ENCODE results near the gene DSG3. TPM values are rescaled to one million over a fixed set of nuclear protein-coding genes. Genes with fewer than 3 reads are reported as not detected.
"Not testable (repeated sequence)": the region's sequence is repeated elsewhere in the genome, so short reads cannot be mapped to it uniquely, and the experiment has no call there.

Gene DSG3
- total RNA-seq, 4 donors from 2014 or later: 513 to 856 (median 737) TPM

DNA sequence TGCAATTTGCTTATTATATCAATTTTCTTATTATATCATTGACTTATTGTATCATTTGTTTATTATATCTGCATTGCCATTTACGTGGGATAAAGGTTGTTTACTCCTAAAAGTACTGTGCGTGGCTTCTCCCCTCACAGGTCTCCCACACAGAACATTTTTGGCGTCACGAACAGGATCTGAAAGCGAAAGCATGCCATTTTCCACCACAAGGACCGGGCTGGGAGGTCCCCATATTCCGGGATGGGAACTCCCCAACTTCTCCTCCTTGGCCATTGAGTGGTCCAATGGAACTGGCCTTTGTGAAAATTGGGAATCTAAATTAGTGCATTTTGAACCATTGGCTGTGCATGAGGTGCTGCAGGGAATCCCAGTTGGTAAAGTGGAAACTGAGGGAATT lies 45.6 kb downstream of the DSG3 start:
- peaks cover 4 to 69% (median 9%) of the 10 kb centered on the region in 3 donors for H3K4me1 ChIP-seq
- H3K27ac ChIP-seq: no peak overlapping the region
- H3K27me3 ChIP-seq: peaks cover 0 to 15% (median 0%) of the 10 kb centered on the region in 4 donors

DNA sequence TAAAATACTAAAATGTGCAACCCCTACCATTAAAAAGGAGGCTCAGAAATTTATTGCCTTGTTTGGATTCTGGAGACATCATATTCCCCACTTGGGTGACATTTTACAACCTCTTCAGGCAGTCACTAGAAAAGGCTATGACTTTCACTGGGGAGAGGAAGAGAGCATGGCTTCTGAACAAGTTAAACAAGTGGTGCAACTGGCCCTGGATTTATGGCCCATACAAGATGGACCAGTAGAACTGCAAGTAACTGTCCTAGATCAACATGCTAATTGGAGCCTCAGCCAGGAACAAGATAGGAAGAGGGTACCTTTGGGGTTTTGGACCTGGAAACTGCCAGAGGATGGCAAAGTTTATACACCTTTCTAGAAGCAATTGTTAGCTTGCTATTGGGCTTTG lies 46.4 kb downstream of the DSG3 start:
- Histone ChIP-seq H3K4me1 (peaks cover 7 to 69% (median 10%) of the 10 kb centered on the region in 3 donors), H3K4me3 (no peak overlapping the region), H3K27me3 (peaks cover 0 to 23% (median 0%) of the 10 kb centered on the region in 4 donors), H3K27ac (no peak overlapping the region), H3K36me3 (no peaks in the 10 kb centered on the region), H3K9me3 (no peaks in the 10 kb centered on the region)
- TF ChIP-seq, protein P1, sequence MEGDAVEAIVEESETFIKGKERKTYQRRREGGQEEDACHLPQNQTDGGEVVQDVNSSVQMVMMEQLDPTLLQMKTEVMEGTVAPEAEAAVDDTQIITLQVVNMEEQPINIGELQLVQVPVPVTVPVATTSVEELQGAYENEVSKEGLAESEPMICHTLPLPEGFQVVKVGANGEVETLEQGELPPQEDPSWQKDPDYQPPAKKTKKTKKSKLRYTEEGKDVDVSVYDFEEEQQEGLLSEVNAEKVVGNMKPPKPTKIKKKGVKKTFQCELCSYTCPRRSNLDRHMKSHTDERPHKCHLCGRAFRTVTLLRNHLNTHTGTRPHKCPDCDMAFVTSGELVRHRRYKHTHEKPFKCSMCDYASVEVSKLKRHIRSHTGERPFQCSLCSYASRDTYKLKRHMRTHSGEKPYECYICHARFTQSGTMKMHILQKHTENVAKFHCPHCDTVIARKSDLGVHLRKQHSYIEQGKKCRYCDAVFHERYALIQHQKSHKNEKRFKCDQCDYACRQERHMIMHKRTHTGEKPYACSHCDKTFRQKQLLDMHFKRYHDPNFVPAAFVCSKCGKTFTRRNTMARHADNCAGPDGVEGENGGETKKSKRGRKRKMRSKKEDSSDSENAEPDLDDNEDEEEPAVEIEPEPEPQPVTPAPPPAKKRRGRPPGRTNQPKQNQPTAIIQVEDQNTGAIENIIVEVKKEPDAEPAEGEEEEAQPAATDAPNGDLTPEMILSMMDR (IDR thresholded peaks at IDR 0.05): no peak
- no peak for TF ChIP-seq POLR2A (IDR thresholded peaks at IDR 0.05)
- DNase-seq: no peak
- intact Hi-C loops (cut with DNase I): no loop called here

More for the DNA sequence above, 45.6 kb downstream of the DSG3 start:
- intact Hi-C loops (cut with DNase I): no loop called here
- Histone ChIP-seq H3K9me3 (no peaks in the 10 kb centered on the region), H3K4me3 (no peak overlapping the region), H3K36me3 (no peaks in the 10 kb centered on the region)
- no peak for TF ChIP-seq POLR2A (IDR thresholded peaks at IDR 0.05)
- TF ChIP-seq, protein P1 (IDR thresholded peaks at IDR 0.05): peak in 1 of 6 experiments; percentile 6
- WGBS, 2 donors: 64 to 89% methylated on average over 5 to 7 of the region's 7 CpGs
- DNase-seq: no peak

DNA sequence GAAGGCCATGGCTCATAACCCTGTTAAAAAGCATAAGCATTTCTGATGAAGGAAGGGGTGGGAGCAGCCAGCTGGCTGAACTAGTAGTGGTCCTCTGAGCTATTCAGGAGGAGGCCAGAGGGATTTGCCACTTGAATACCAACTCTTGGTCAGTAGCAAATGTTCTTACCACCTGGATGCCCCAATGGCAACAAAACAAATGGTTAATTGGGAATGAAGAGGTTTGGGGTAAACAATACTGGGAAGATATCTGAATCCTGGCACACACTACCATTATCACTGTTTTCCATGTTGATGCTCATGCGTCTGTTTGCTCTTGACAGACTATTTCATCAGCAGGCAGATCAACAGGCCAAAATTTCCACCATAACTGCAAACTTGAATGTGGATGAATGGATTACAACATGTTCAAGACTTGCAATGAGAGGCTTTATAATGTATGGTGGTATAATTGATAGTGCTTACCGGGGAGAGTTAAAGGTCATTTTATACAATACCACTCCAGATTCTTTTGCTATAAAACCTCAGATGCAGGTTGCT lies 47.2 kb downstream of the DSG3 start:
- H3K36me3 ChIP-seq; H3K4me3 ChIP-seq; H3K9me3 ChIP-seq; intact Hi-C loops (cut with DNase I); H3K27ac ChIP-seq; DNase-seq: not testable (repeated sequence)
- peaks cover 0 to 24% (median 0%) of the 10 kb centered on the region in 4 donors for H3K27me3 ChIP-seq
- WGBS, 2 donors: 53 to 68% methylated on average over 2 of the region's 2 CpGs
- H3K4me1 ChIP-seq: peaks cover 7 to 69% (median 10%) of the 10 kb centered on the region in 3 donors

DNA sequence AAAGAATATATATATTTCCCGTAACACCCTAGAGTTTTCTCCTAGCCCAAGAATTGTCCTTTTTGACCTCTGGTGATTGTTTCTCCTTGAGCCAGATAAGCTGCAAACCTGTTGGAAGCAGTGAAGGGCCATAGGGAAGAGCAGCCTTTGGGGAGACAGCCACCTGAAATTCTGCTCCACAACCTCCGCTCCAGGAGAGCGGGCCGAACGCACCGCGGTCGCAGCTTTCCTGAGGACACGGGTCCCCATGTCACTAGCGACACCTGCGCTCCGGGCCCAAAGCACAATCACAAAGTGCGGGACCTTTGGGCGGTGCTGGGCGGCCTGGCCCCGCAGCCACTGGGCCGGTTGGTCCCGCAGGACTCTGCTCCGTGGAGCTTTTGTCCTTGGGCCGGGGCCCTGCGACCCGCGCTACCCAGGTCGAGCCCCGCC lies 49.9 kb downstream of the DSG3 start:
- H3K4me3 ChIP-seq: peak overlapping the region; percentile 22 to 71 (median 48)
- H3K36me3 ChIP-seq: no peaks in the 10 kb centered on the region
- intact Hi-C loops (cut with DNase I): no loop called here
- no peak for DNase-seq
- H3K4me1 ChIP-seq: peaks cover 10 to 66% (median 12%) of the 10 kb centered on the region in 3 donors
- no peak for TF ChIP-seq POLR2A (IDR thresholded peaks at IDR 0.05)
- TF ChIP-seq, protein P1 (IDR thresholded peaks at IDR 0.05): no peak
- peaks cover 0 to 24% (median 0%) of the 10 kb centered on the region in 4 donors for H3K27me3 ChIP-seq
- WGBS, 2 donors: 49 to 80% methylated on average over 1 to 5 of the region's 25 CpGs
- H3K9me3 ChIP-seq: no peaks in the 10 kb centered on the region
- peak overlapping the region; percentile 84 to 88 (median 87) for H3K27ac ChIP-seq

DNA sequence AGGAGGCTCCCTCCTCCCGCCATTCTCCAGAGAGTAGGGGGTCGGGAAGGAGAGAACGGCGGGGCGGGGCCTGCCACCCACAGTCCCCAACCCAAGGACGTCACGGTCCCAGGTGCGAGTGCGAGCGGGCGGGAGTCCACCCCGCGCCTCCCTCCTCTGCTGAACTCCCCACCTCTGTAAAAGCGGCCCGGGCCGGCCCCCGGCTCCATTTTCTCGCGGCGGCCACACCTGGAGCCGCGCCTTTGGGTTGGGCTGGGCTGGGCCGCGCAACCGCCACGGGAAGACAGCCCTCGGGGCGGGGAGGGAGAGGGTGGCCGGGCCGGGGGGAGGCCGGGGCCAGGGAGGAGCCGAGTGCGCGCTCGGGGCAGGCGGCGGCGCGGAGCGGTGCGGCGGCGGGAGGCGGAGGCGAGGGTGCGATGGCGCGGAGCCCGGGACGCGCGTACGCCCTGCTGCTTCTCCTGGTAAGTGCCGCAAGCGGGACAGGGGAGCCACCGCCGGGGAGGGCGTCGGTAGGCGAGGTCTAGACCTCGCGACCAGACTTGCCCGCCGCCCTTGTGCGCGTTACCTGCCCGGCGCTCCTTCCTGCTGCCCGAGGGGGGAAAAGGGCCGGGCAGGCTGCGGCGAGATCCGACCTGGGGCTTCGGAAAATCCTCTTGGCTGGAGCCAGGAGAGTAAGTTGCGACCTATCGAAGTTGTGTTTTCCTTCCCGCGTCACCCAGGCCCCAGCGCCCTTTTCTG lies 50.5 kb downstream of the DSG3 start, which contains the start of gene DSG2:
Gene DSG2, plus strand, starts transcription at position 342 of the 738 bp plus-strand sequence. Its CDS starts 75 bp downstream, at position 417.
- TF ChIP-seq, protein P1 (IDR thresholded peaks at IDR 0.05): peak in 1 of 6 experiments; percentile 3
- TF ChIP-seq POLR2A (IDR thresholded peaks at IDR 0.05): peak in 2 of 4 donors; percentile 18 to 52
- H3K27me3 ChIP-seq: peaks cover 0 to 24% (median 0%) of the 10 kb centered on the region in 4 donors
- H3K4me3 ChIP-seq: peak within 1 kb of the TSS; percentile 22 to 71 (median 48)
- DNase-seq: no peak
- H3K27ac ChIP-seq: peak within 1 kb of the TSS; percentile 84 to 88 (median 87)
- intact Hi-C loops (cut with DNase I): no loop called here
- WGBS, 2 donors: 1% methylated on average over 24 of the region's 79 CpGs; no CpG with 5 or more reads in 1 of the 2 donors
- no peaks in the 10 kb centered on the region for H3K9me3 ChIP-seq
- no peaks in the 10 kb centered on the region for H3K36me3 ChIP-seq
- H3K4me1 ChIP-seq: peaks cover 10 to 60% (median 12%) of the 10 kb centered on the region in 3 donors
